H7 (cell line): Measurements from ENCODE around the gene CSNK2A1. TPM values are rescaled to one million over a fixed set of nuclear protein-coding genes. Genes with fewer than 3 reads are reported as not detected.

Experiments used
- DNase-seq: peaks from one replicate; pipeline ENCODE4 v3.0.0; 2012
- H3K27me3 ChIP-seq: 2 replicates; pipeline ENCODE4 v1.6.0; 2011; ENCODE audit warnings: mild to moderate bottlenecking, low read length; ENCODE audit not compliant: control insufficient read depth, insufficient read depth
- H3K36me3 ChIP-seq: replicated peaks from 2 replicates; pipeline ENCODE4 v1.5.1; 2011; ENCODE audit warnings: low read length; ENCODE audit not compliant: control insufficient read depth, insufficient read depth
- H3K4me3 ChIP-seq: 2 replicates; pipeline ENCODE4 v1.5.1; 2011; ENCODE audit warnings: low read depth, mild to moderate bottlenecking, control low read depth, low read length, moderate library complexity; ENCODE audit not compliant: insufficient read depth
- total RNA-seq: library from RNA; depleted of rRNA; stranded (reverse); fragments of >200 nt; shearing (Covaris generic); gene quantifications from 2 replicates; pipeline ENCODE4 v1.2.3, GENCODE V29; 2014

The CSNK2A1 gene
- total RNA-seq, 1 experiment from 2014 or later, result 124 TPM

DNA sequence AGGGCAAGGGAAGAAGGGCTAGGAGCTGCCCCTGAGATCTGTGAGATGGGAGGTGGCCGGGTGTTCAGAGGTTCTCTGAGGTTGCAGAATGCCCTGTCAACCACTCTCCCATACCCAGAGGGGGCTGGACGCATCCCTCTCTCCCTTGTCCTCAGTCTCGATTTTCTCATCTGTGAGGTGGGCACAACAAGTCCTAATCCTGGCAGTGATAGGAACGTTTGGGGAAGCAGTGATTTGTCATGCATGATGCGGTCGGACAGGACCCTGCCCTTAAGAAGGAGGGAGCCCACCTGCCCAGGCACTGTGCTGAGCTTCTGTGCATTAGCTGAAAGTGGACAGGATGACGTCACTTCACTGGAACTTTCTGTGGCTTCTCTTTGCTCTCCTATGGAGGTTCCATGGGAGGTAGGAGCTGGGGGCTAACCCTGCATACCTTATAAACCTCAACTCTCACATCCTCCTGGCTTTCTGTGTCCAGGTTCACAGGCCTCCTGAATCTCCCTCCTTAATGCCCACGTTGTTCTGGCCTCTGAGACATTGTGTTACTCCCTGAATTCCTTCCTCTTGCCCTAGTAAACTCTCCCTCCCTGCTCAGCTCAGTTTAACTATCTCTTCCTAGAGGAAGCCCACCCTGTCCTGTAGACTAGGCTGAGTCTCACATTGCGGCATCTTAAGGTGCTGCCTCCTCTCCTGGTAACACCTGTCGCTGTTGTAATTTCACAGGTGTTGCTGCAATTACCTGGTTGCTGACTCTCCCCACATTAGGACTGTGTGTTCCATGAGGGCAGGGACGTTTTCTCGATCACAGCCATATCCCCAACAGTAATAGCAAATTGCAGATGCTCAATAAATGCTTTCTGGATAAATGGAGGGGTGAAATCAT is 30.1 kb upstream of the CSNK2A1 start:
- DNase-seq, result no peak
- H3K4me3 ChIP-seq, result no peak overlapping the region
- H3K36me3 ChIP-seq, result no peaks in the 10 kb centered on the region
- H3K27me3 ChIP-seq, result no peaks in the 10 kb centered on the region; the same call in 1 of the 2 replicates

DNA sequence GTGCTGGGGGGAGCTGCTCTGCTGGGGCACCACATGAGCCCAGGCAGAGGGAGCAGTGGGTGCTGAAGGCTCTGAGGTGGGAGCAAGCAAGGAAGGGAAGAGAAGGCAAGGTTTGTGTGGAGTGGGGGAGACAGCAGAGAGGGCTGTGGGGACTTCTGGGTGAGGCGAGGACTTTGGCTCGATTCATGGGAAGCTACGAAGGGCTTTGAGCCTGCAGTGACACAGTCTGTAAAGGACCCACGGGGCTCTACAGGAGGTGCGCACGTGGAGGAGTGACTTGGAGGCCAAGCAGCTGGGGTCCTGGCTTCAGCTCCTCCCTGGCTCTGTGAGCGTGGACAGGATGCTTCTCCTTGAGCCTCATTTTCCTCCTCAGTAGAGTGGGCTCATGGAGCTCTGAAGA is 29.1 kb upstream of the CSNK2A1 start:
- DNase-seq, result no peak
- Histone ChIP-seq H3K36me3 (no peaks in the 10 kb centered on the region), H3K27me3 (no peaks in the 10 kb centered on the region; the same call in 1 of the 2 replicates), H3K4me3 (no peak overlapping the region)

DNA sequence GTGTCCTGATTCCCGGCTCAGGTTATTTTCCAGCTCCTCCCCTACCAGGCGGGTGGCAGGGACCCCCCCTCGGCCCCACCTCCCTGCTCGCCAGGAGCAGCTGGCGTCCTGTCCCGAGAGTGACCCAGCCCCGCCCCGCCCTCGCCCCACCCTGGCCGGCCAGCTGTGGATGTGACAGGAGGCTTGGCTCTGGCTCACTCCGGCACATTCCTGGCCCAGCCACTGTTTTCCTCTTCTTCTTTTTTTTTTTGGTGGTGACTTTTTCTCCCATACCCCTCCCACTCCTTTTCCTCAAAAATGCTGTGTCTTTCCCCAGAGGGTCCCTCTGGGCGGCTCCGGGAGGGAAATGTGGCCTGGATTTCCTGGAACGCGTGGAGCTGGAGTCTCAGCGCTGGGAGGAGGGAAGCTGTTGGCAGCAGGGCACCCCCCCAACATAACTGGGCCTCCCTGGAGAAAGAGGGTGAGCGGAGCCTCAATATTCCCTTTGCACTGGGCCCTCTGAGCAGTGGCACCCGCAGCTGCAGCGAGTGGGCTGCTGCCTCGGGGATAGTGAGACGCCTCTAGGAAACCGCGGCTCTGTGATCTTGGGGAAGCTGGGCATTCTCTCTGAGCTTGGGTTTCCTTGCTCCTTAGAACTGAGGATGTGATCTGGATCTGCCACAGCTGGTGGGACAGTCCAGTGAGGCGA is 28.3 kb upstream of the CSNK2A1 start:
- Histone ChIP-seq H3K36me3 (no peaks in the 10 kb centered on the region), H3K4me3 (no peak overlapping the region), H3K27me3 (no peaks in the 10 kb centered on the region; the same call in 1 of the 2 replicates)
- peak; percentile 81 for DNase-seq

DNA sequence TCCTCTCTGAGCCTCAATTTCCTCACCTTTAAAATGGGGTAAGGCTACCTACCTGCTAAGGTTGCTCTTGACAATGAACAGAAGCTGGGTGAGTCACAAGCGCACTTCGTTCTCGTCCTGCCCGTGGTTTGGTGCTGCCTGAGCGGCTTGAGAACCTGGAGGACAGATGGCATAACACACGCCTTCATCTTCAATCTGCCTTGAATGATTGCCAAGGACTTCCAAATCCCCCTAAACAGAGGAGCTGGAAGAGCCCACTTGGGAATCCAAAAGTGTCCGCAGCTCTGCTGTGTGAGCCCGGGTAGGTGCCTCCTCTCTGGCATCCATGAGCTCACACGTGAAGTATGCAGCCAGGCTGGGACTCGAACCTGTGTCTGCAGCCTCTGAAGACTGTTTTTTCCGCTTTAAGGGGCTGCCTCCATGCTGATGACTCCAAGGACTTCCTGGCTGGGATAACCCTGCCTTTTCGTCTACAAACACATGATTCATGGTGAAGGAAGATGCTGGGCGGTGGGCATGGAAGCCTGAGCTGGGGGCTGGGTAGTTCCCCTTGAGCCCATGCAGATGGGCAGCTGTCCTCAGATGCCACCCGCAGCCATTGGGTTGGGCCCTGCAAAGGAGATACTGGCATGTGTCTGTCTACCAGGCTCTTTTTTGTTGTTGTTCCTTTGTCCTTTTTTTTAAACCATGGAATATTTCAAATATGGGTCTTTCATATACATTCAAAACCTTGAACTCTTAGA is 25.3 kb upstream of the CSNK2A1 start:
- peak; percentile 41 for DNase-seq

DNA sequence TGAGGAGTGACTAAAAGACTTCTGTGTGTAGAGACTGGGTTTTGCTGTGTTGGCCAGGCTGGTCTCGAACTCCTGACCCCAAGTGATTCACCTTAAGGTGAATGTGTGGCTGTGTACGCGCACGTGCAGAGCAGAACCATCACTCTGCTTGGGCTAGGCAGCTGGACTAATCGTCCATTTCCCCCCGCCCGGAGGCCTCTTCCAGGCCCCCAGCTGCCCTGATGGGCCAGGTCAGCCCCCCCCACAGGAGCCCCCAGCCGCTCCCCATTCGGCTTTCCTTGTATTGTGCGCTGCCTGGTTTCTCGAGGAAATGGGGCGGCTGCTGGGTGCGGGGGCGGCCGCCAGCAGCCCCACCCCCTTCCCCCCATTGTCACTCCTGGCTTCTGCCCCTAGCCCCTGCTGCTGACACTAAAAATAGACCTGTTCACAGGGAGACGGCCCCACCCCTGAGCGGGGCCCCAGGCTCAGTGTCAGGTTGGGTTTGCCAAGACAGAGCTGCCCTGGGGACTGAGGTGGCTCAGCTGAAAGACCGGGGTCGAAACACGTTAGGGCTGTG is 24.6 kb upstream of the CSNK2A1 start:
- Histone ChIP-seq H3K27me3 (no peaks in the 10 kb centered on the region; the same call in 1 of the 2 replicates), H3K36me3 (no peaks in the 10 kb centered on the region), H3K4me3 (no peak overlapping the region)
- peak; percentile 64 for DNase-seq

More for the DNA sequence above, 25.3 kb upstream of the CSNK2A1 start:
- Histone ChIP-seq H3K36me3 (no peaks in the 10 kb centered on the region), H3K4me3 (no peak overlapping the region), H3K27me3 (no peaks in the 10 kb centered on the region; the same call in 1 of the 2 replicates)

DNA sequence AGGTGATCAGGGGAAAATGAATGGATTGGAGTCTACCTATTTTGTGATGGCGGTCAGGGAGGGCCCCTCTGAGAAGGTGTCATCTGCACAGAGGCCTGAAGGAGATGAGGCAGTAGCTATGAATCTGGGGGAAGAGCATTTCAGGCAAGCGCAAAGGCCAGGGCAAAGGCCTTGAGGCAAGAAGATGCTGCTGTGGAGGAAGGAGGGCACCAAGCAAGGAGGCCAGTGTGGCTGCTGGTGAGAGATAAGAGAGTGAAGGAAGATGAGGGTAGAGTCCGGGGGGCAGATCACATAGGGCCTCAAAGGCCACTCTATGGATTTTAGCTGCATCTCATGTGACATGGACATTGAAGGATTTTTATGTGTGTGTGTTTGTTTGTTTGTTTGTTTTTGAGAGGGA is 20.6 kb upstream of the CSNK2A1 start:
- H3K27me3 ChIP-seq, result no peaks in the 10 kb centered on the region
- H3K4me3 ChIP-seq, result no peak overlapping the region
- H3K36me3 ChIP-seq, result no peaks in the 10 kb centered on the region
- DNase-seq, result no peak

DNA sequence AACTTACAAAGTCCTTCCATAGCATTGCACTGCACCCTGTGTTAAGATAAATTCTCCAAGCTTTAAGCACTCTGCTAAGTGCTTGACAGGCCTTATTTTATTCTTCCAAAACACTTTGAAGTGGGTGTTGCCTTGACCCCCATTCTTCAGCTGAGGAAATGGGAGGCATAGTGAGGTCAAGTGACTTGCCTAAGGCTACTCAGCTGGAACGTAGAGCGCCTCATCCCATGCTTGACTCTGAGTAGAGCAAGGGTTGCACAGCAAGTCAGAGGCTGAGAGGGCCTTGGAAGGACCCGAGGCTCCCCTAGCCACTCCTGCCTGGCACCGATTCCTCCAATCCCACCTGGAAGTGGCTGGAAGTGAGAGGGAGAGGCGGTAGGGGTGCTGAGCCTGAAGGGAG is 19.6 kb upstream of the CSNK2A1 start:
- DNase-seq, result no peak
- no peaks in the 10 kb centered on the region for H3K36me3 ChIP-seq

DNA sequence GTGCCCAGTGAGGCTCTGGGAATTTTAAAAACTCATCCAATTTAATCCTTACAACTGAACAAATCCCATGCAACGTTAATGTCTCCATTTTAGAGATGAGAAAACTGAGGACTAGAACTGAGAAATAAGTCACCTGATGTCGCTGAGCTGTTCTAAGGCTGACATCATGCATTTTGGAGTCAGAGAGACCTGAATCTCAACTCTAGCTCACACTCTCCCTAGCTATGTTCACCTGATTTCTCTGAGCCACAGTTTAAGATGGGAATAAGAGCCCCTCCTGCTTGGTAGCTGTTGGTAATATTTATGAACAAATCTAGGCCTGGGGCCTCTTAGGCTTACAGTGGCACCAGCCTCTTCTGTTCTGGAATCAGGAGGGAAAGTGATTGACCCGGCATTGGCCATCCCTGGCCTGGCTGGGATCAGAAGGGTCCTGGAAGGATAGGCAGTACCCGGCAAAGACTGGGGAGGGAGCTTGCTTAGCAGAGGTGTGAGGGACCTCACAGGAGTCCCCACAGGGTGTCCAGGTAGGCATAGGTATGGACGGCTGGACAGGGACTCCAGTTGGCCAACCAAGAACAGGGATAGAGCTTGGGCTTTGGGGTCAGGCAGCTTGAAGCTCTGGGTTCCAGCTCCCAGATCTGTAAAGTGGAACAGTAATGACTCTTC is 18.8 kb upstream of the CSNK2A1 start:
- Histone ChIP-seq H3K4me3 (no peak overlapping the region), H3K36me3 (no peaks in the 10 kb centered on the region), H3K27me3 (no peaks in the 10 kb centered on the region)
- DNase-seq, result no peak

More for the DNA sequence above, 19.6 kb upstream of the CSNK2A1 start:
- Histone ChIP-seq H3K4me3 (no peak overlapping the region), H3K27me3 (no peaks in the 10 kb centered on the region)

DNA sequence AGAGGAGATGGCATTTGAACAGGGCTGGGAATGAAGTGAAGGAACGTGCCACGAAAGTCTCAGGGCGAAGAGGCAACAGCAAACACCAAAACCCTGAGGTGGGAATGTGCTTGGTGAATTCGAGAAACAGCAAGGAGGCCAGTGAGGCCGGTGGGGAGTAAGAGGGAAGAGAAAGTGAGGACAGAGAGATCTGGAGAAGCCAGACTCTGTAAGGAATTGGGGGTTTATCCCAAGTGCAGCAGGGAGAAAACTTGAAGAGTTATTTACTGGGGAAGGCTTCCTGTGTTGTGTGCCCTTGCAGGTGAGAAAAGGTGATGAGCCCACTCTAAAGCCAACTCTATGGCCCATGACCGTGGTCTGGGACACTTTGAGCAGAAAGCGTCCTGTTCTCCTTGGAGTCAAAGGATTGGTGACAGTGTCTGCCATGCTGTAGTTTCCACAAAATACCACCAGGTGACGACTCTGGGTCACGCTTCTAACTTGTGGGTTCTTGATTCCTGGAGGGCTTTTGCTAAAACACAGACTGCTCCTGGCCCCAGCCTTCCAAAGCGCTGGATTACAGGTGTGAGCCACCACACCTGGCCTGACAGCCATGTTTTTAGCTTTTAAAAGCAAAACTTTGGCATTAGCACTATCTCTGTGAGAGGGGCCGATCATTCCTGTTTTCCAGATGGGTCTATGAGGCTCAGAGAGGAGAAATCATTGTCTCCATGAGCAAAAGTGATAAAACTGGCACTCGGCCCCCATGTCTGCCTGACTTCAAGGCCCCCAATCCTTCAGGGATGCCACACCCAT is 18.0 kb upstream of the CSNK2A1 start:
- H3K27me3 ChIP-seq, result no peaks in the 10 kb centered on the region
- peak; percentile 85 for DNase-seq
- no peaks in the 10 kb centered on the region for H3K36me3 ChIP-seq
- H3K4me3 ChIP-seq, result no peak overlapping the region

DNA sequence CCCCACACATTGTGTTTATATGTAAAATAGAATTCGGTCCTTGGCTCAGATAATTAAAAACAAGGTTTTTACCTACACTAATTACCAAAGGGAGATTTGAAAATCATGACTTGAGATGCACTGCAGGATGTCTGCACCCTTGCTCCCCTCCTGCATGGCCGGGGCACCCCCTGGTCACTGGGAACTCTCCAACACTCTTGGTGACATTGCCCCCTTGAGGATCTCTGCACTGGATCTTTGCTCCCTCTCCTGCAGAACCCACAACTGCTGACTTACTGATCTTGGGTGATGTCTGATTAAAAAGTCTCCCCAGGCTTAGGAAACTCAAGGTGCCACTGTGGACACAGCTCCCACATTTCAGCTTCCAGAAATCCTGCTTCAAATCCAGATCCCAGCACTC is 17.1 kb upstream of the CSNK2A1 start:
- H3K36me3 ChIP-seq, result no peaks in the 10 kb centered on the region
- no peak for DNase-seq
- H3K4me3 ChIP-seq, result no peak overlapping the region
- no peaks in the 10 kb centered on the region for H3K27me3 ChIP-seq

DNA sequence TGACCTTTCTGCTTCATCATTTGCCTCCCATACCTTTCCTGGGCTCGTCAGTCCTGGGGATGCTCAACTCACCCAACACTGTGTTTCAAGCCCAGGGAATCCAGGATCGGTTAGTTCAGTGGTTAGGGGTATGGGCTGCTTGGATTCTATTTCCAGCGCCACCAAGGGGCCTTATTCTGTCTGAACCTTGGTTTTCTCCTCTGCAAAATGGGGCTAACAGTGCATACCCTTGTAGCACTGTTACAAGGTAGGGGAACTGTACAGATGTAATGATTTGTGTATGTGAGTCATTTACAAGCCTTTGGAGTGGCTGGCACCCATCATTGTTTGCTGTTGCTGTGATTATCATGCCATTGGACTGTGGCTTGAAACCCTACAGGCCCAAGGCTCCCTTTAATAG is 14.5 kb upstream of the CSNK2A1 start:
- no peaks in the 10 kb centered on the region for H3K27me3 ChIP-seq
- H3K36me3 ChIP-seq, result no peaks in the 10 kb centered on the region
- no peak for DNase-seq
- H3K4me3 ChIP-seq, result no peak overlapping the region

DNA sequence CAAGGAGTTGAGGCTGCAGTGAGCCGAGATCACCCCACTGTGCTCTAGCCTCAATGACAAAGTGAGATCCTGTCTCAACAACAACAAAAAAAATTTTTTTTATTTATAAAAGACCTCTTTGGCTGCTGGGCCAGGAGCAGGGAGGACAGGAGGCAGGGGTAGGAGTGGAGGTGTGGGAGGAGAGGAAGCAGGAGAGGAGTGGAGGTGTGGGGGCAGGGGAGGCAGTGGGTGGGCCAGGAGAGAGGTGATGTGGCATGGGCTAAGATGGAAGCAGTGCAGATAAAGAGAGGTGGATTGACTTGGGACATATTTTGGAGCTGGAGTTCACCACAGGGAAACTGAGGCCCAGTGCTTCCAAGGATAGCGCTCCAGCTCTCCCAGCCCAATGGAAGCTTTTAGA is 13.4 kb upstream of the CSNK2A1 start:
- DNase-seq, result no peak
- H3K4me3 ChIP-seq, result no peak overlapping the region
- H3K27me3 ChIP-seq, result no peaks in the 10 kb centered on the region
- no peaks in the 10 kb centered on the region for H3K36me3 ChIP-seq

DNA sequence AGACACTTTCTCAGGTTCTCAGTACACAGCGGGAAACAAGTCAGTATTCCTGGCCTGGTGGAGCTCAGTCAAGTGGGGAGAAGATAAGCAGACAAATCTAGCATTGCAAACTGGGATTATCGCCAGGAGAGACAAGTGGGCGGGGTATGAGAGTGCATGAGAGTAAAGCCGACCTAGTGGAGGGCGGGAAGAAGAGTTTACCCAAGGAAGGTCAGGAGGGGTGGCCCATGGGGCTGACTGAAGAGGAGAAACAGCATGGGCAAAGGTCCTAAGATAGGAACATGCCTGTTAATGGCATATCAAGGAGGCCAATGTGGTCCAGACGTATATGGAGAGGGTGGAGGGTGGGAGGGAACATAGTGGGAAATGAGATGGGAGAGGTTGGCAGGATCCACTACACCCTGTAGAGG is 12.4 kb upstream of the CSNK2A1 start:
- DNase-seq, result no peak
- no peaks in the 10 kb centered on the region for H3K27me3 ChIP-seq
- no peaks in the 10 kb centered on the region for H3K36me3 ChIP-seq
- H3K4me3 ChIP-seq, result no peak overlapping the region
